Activated B cell treated with CpG ODN at 0.5 μM for 24 hours (primary cell): ENCODE measurements around the gene SGF29. TPM values are rescaled to one million over a fixed set of nuclear protein-coding genes. Genes with fewer than 3 reads are reported as not detected.
"Not testable (repeated sequence)": the region's sequence is repeated elsewhere in the genome, so short reads cannot be mapped to it uniquely, and the experiment has no call there.

Experiments
- ATAC-seq: fragments of 200-7000 bp; cut with Tn5 transposase; one replicate; pipeline ENCODE4 v1.10.0; 2021; ENCODE audit warnings: low read depth, mild to moderate bottlenecking, moderate library complexity
- CTCF ChIA-PET: fragments of 350-600 bp; sonication (Branson Sonifier 250); formaldehyde crosslinking; loops from one replicate; lab custom pipeline; 2021; ENCODE audit warnings: antibody characterized with exemption; lab: Charles Lee
- POLR2A ChIA-PET: fragments of 350-600 bp; sonication (Branson Sonifier 250); formaldehyde crosslinking; loops from one replicate; lab custom pipeline; 2021; ENCODE audit warnings: antibody characterized with exemption; lab: Charles Lee
- DNase-seq: peaks from one replicate; pipeline ENCODE4 v3.0.0; 2022
- H3K27ac Mint-ChIP-seq: one replicate; pipeline ENCODE4 v1.8.0; 2020; ENCODE audit warnings: mixed read lengths
- H3K27me3 Mint-ChIP-seq: one replicate; pipeline ENCODE4 v1.8.0; 2021; ENCODE audit warnings: mixed read lengths
- H3K36me3 Mint-ChIP-seq: one replicate; pipeline ENCODE4 v1.8.0; 2021; ENCODE audit warnings: low read depth, mixed read lengths
- H3K4me1 Mint-ChIP-seq: one replicate; pipeline ENCODE4 v1.8.0; 2021; ENCODE audit warnings: mixed read lengths
- H3K4me3 Mint-ChIP-seq: one replicate; pipeline ENCODE4 v1.8.0; 2020; ENCODE audit warnings: mild to moderate bottlenecking, mixed read lengths
- H3K9me3 Mint-ChIP-seq: one replicate; pipeline ENCODE4 v1.8.0; 2020; ENCODE audit warnings: mixed read lengths
- CTCF ChIP-seq: fragments of 200-600 bp; IDR thresholded peaks from one replicate; pipeline ENCODE4 v1.8.0; 2022; ENCODE audit warnings: antibody characterized with exemption, mild to moderate bottlenecking
- intact Hi-C: fragments of 100-400 bp; cut with micrococcal nuclease; formaldehyde crosslinking; loops from one replicate; pipeline ENCODE4 v1.15.1; 2024
- total RNA-seq: library from RNA; stranded (reverse); gene quantifications from 2 replicates; pipeline ENCODE4 v1.2.3, GENCODE V29; 2022

SGF29 gene
- total RNA-seq, 1 donor from 2014 or later: 40.3 TPM

- H3K27me3 Mint-ChIP-seq: peaks cover 2% of the 10 kb centered on the region
- ATAC-seq: no peak
- no peak overlapping the region for H3K4me3 Mint-ChIP-seq
Observed at GRCh38 chr16:28521436-28521835, 32.3 kb upstream of the SGF29 start.

GRCh38 chr16:28522792-28523191 lies 30.9 kb upstream of the SGF29 start:
- no peak overlapping the region for H3K27ac Mint-ChIP-seq
- ChIA-PET CTCF (no interaction called here), POLR2A (no interaction called here)
- peaks cover 2% of the 10 kb centered on the region for H3K27me3 Mint-ChIP-seq
- H3K4me1 Mint-ChIP-seq: peaks cover 8% of the 10 kb centered on the region
- no peak for TF ChIP-seq CTCF
- DNase-seq (no peak), ATAC-seq (no peak)
- H3K9me3 Mint-ChIP-seq: no peaks in the 10 kb centered on the region
- H3K36me3 Mint-ChIP-seq: no peaks in the 10 kb centered on the region
- intact Hi-C loops: no loop called here
- H3K4me3 Mint-ChIP-seq: no peak overlapping the region

More at GRCh38 chr16:28521436-28521835, 32.3 kb upstream of the SGF29 start:
- ChIA-PET CTCF (no interaction called here), POLR2A (interaction anchor here (0.6 kb wide), 1 partner anchor 9 kb away, joined by 4 read pairs; no protein-coding TSS in a partner anchor)
- intact Hi-C loops: no loop called here
- Mint-ChIP-seq H3K9me3 (no peaks in the 10 kb centered on the region), H3K36me3 (no peaks in the 10 kb centered on the region), H3K27ac (no peak overlapping the region), H3K4me1 (peaks cover 11% of the 10 kb centered on the region)
- DNase-seq: no peak
- no peak for TF ChIP-seq CTCF

- ATAC-seq: peak; percentile 69
- H3K4me3 Mint-ChIP-seq: no peak overlapping the region
- no peak overlapping the region for H3K27ac Mint-ChIP-seq
- ChIA-PET CTCF (no interaction called here), POLR2A (no interaction called here)
- no peak for DNase-seq
- TF ChIP-seq CTCF: no peak
- no peaks in the 10 kb centered on the region for H3K36me3 Mint-ChIP-seq
- H3K9me3 Mint-ChIP-seq: no peaks in the 10 kb centered on the region
- H3K27me3 Mint-ChIP-seq: peaks cover 2% of the 10 kb centered on the region
- intact Hi-C loops: no loop called here
- peaks cover 8% of the 10 kb centered on the region for H3K4me1 Mint-ChIP-seq
Observed at GRCh38 chr16:28524681-28525171, 29.0 kb upstream of the SGF29 start.

GRCh38 chr16:28526201-28527099 lies 27.3 kb upstream of the SGF29 start:
- CTCF ChIA-PET: no interaction called here
- Mint-ChIP-seq H3K4me1 (peaks cover 8% of the 10 kb centered on the region), H3K27me3 (peaks cover 1% of the 10 kb centered on the region), H3K9me3 (no peaks in the 10 kb centered on the region), H3K27ac (no peak overlapping the region), H3K4me3 (no peak overlapping the region), H3K36me3 (no peaks in the 10 kb centered on the region)
- POLR2A ChIA-PET: no interaction called here
- ATAC-seq (no peak), DNase-seq (no peak)
- TF ChIP-seq CTCF: no peak
- intact Hi-C loops: no loop called here

- H3K4me1 Mint-ChIP-seq, H3K9me3 Mint-ChIP-seq, H3K27me3 Mint-ChIP-seq, CTCF ChIA-PET, DNase-seq, POLR2A ChIA-PET, H3K27ac Mint-ChIP-seq, intact Hi-C loops, H3K36me3 Mint-ChIP-seq, H3K4me3 Mint-ChIP-seq, ATAC-seq: not testable (repeated sequence)
Observed at GRCh38 chr16:28527100-28527785, 26.5 kb upstream of the SGF29 start.
